Activated B cell treated with CpG ODN at 0.5 μM for 24 hours (primary cell): Measurements from ENCODE around the gene BST2. TPM values are rescaled to one million over a fixed set of nuclear protein-coding genes. Genes with fewer than 3 reads are reported as not detected.

ENCODE experiments used
- ATAC-seq: fragments of 200-7000 bp; cut with Tn5 transposase; one replicate; pipeline ENCODE4 v1.10.0; 2021; ENCODE audit warnings: low read depth, mild to moderate bottlenecking, moderate library complexity
- CTCF ChIA-PET: fragments of 350-600 bp; sonication (Branson Sonifier 250); formaldehyde crosslinking; loops from one replicate; lab custom pipeline; 2021; ENCODE audit warnings: antibody characterized with exemption; lab: Charles Lee
- POLR2A ChIA-PET: fragments of 350-600 bp; sonication (Branson Sonifier 250); formaldehyde crosslinking; loops from one replicate; lab custom pipeline; 2021; ENCODE audit warnings: antibody characterized with exemption; lab: Charles Lee
- DNase-seq: peaks from one replicate; pipeline ENCODE4 v3.0.0; 2022
- H3K27ac Mint-ChIP-seq: one replicate; pipeline ENCODE4 v1.8.0; 2020; ENCODE audit warnings: mixed read lengths
- H3K27me3 Mint-ChIP-seq: one replicate; pipeline ENCODE4 v1.8.0; 2021; ENCODE audit warnings: mixed read lengths
- H3K36me3 Mint-ChIP-seq: one replicate; pipeline ENCODE4 v1.8.0; 2021; ENCODE audit warnings: low read depth, mixed read lengths
- H3K4me1 Mint-ChIP-seq: one replicate; pipeline ENCODE4 v1.8.0; 2021; ENCODE audit warnings: mixed read lengths
- H3K4me3 Mint-ChIP-seq: one replicate; pipeline ENCODE4 v1.8.0; 2020; ENCODE audit warnings: mild to moderate bottlenecking, mixed read lengths
- H3K9me3 Mint-ChIP-seq: one replicate; pipeline ENCODE4 v1.8.0; 2020; ENCODE audit warnings: mixed read lengths
- CTCF ChIP-seq: fragments of 200-600 bp; IDR thresholded peaks from one replicate; pipeline ENCODE4 v1.8.0; 2022; ENCODE audit warnings: antibody characterized with exemption, mild to moderate bottlenecking
- intact Hi-C: fragments of 100-400 bp; cut with micrococcal nuclease; formaldehyde crosslinking; loops from one replicate; pipeline ENCODE4 v1.15.1; 2024
- total RNA-seq: library from RNA; stranded (reverse); gene quantifications from 2 replicates; pipeline ENCODE4 v1.2.3, GENCODE V29; 2022

BST2 gene
- total RNA-seq, 1 donor from 2014 or later, result 121 TPM

GRCh38 chr19:17404621-17405249 is 695 bp downstream of the BST2 start:
- no peak for TF ChIP-seq CTCF
- Mint-ChIP-seq H3K36me3 (peaks cover 41% of the 10 kb centered on the region), H3K9me3 (no peaks in the 10 kb centered on the region), H3K27ac (peak overlapping the region; percentile 93), H3K27me3 (no peaks in the 10 kb centered on the region), H3K4me3 (peak overlapping the region; percentile 92), H3K4me1 (peaks cover 49% of the 10 kb centered on the region)
- POLR2A ChIA-PET, result interaction anchor here (0.5 to 3.3 kb wide), 18 partner anchors 9 to 984 kb away, joined by 3 to 60 read pairs (median 4); partner anchors contain the start of genes BABAM1, CCDC194, MVB12A and PGLS
- DNase-seq, result no peak
- CTCF ChIA-PET, result interaction anchor here (1.1 kb wide), 1 partner anchor 15 kb away, joined by 5 read pairs; the partner anchor contains the start of gene MVB12A
- intact Hi-C loops, result loop anchor here (1.0 to 5.0 kb wide), 5 partner anchors 13 to 108 kb away; partner anchors contain the start of genes PGLS and TMEM221
- no peak for ATAC-seq

- Mint-ChIP-seq H3K27me3 (no peaks in the 10 kb centered on the region), H3K36me3 (peaks cover 42% of the 10 kb centered on the region), H3K4me3 (peak overlapping the region; percentile 92), H3K27ac (peak overlapping the region; percentile 93), H3K4me1 (peaks cover 48% of the 10 kb centered on the region), H3K9me3 (no peaks in the 10 kb centered on the region)
- no peak for TF ChIP-seq CTCF
- CTCF ChIA-PET, result no interaction called here
- POLR2A ChIA-PET, result interaction anchor here (0.6 to 1.1 kb wide), 3 partner anchors 44 to 985 kb away, joined by 3 to 6 read pairs (median 3); no protein-coding TSS in a partner anchor
- DNase-seq, result no peak
- no peak for ATAC-seq
- intact Hi-C loops, result loop anchor here (2.0 kb wide), 1 partner anchor 65 kb away; no protein-coding TSS in a partner anchor
Measured at GRCh38 chr19:17404015-17404414, 1.4 kb downstream of the BST2 start.

- ChIA-PET CTCF (no interaction called here), POLR2A (interaction anchor here (0.6 to 1.1 kb wide), 2 partner anchors 43 to 600 kb away, joined by 3 read pairs; no protein-coding TSS in a partner anchor)
- DNase-seq (no peak), ATAC-seq (peak; percentile 20)
- H3K4me1 Mint-ChIP-seq, result peaks cover 48% of the 10 kb centered on the region
- H3K27ac Mint-ChIP-seq, result no peak overlapping the region
- no peaks in the 10 kb centered on the region for H3K27me3 Mint-ChIP-seq
- H3K4me3 Mint-ChIP-seq, result peak overlapping the region; percentile 92
- intact Hi-C loops, result no loop called here
- H3K9me3 Mint-ChIP-seq, result no peaks in the 10 kb centered on the region
- no peak for TF ChIP-seq CTCF
- peaks cover 46% of the 10 kb centered on the region for H3K36me3 Mint-ChIP-seq
Measured at GRCh38 chr19:17402982-17403855, 2.2 kb downstream of the BST2 start.

- ATAC-seq (no peak), DNase-seq (no peak)
- CTCF ChIA-PET, result no interaction called here
- H3K4me1 Mint-ChIP-seq, result peaks cover 33% of the 10 kb centered on the region
- H3K36me3 Mint-ChIP-seq, result peaks cover 50% of the 10 kb centered on the region
- intact Hi-C loops, result no loop called here
- no peaks in the 10 kb centered on the region for H3K9me3 Mint-ChIP-seq
- no peak for TF ChIP-seq CTCF
- no peaks in the 10 kb centered on the region for H3K27me3 Mint-ChIP-seq
- no peak overlapping the region for H3K4me3 Mint-ChIP-seq
- POLR2A ChIA-PET, result interaction anchor here (0.8 kb wide), 1 partner anchor 624 kb away, joined by 3 read pairs; no protein-coding TSS in a partner anchor
- no peak overlapping the region for H3K27ac Mint-ChIP-seq
Measured at GRCh38 chr19:17401628-17402027, 3.8 kb downstream of the BST2 start.
